WI38 (cell line): Measurements from ENCODE around the gene EFR3B.

Experiments
- H3K4me3 ChIP-seq: 2 replicates; pipeline ENCODE4 v1.5.1; 2011; ENCODE audit warnings: low read depth, mild to moderate bottlenecking, control low read depth, low read length
- TF ChIP-seq, protein P1 (sequence below): IDR thresholded peaks from 2 replicates; pipeline ENCODE4 v1.5.1; 2012; ENCODE audit warnings: low read depth, mild to moderate bottlenecking, control low read depth, low read length

EFR3B gene

DNA sequence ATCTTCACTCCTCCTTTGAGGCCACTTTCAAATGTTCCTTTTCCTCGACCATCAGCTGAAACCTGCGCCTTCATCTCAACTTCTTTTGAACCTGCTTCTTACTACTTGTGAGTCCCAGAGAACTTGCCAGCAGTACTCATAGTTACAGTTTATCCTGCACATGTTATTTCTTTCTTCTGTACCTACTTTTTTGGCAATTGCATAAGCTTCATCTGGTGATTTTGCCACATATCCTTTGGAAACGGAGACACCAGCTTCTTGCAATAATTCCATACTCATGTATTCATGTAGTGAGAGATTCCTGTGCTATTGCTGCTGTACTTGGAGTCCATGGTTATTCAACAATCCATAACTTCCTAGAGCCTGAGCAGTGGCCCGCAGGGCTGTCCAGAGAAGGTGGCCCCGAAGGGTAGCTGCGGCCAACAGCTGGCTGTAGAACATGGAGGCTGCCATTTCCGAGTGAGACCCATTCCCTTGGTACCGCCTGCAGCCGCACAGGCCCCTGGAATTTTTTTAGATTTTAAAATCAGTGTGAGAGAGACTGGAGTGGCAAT is 39.4 kb downstream of the EFR3B start:
- TF ChIP-seq, protein P1, sequence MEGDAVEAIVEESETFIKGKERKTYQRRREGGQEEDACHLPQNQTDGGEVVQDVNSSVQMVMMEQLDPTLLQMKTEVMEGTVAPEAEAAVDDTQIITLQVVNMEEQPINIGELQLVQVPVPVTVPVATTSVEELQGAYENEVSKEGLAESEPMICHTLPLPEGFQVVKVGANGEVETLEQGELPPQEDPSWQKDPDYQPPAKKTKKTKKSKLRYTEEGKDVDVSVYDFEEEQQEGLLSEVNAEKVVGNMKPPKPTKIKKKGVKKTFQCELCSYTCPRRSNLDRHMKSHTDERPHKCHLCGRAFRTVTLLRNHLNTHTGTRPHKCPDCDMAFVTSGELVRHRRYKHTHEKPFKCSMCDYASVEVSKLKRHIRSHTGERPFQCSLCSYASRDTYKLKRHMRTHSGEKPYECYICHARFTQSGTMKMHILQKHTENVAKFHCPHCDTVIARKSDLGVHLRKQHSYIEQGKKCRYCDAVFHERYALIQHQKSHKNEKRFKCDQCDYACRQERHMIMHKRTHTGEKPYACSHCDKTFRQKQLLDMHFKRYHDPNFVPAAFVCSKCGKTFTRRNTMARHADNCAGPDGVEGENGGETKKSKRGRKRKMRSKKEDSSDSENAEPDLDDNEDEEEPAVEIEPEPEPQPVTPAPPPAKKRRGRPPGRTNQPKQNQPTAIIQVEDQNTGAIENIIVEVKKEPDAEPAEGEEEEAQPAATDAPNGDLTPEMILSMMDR = no peak
- no peak overlapping the region for H3K4me3 ChIP-seq

DNA sequence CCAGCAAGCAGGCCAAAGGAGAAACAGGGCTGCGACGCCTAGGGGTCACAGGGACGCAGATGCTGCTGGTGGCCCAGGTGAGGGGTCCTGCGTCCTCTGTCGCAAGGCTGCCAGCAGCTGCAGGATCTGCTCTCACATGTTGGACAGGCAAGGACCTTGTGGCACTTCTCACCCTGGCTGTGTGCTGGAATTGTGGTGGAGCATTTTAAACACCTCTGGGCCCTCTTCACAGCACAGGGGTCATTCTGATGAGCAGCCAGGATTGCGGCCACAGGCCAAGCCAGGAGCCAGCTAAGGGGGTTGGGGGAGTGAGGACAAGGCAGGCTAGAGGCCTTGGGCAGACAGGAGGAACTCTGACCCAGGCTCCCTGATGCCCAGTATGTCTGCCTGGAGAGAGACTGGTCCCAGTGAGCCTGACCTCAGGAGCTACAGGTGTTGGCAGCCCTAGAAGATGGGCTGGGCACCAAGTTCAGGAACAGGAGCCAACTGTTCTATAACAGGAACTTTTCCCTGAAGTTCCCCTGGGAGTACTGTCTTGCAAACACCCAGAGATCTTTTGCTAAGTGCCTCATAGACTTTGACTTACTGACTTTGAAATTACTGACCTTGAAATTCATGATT is 40.2 kb downstream of the EFR3B start:
- no peak overlapping the region for H3K4me3 ChIP-seq
- TF ChIP-seq, protein P1 = no peak

DNA sequence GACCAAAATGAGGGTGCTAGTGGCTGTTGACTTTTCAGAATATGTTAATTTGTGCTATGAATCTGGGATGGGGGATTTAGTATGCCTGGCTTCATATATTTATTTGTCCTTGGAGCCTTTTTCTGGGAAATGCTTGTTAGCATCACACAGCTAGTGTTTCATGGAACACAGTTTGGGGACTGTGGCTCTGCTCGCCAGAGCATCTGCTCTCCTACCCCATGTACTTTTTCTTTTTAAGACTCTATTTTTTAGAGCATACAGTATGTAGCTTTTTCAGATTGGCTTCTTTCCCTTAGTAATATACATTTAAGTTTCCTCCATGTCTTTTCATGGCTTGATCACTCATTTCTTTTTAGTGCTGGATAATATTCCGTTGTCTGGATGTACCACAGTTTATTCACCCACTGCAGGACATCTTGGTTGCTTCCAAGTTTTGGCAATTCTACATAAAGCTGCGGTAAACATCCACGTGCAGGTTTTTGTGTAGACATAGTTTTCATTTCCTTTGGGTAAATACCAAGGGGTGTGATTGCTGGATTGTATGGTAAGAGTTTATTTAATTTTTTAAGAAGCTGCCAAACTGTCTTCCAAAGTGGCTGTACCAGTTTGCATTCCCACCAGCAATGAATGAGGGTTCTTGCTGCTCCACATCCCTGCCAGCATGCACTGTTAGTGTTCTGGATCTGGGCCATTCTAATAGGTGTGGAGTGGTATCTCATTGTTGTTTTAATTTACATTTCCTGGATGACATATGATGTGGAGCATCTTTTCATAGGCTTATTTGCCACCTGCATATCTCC is 44.1 kb downstream of the EFR3B start:
- TF ChIP-seq, protein P1 = no peak
- H3K4me3 ChIP-seq = no peak overlapping the region

DNA sequence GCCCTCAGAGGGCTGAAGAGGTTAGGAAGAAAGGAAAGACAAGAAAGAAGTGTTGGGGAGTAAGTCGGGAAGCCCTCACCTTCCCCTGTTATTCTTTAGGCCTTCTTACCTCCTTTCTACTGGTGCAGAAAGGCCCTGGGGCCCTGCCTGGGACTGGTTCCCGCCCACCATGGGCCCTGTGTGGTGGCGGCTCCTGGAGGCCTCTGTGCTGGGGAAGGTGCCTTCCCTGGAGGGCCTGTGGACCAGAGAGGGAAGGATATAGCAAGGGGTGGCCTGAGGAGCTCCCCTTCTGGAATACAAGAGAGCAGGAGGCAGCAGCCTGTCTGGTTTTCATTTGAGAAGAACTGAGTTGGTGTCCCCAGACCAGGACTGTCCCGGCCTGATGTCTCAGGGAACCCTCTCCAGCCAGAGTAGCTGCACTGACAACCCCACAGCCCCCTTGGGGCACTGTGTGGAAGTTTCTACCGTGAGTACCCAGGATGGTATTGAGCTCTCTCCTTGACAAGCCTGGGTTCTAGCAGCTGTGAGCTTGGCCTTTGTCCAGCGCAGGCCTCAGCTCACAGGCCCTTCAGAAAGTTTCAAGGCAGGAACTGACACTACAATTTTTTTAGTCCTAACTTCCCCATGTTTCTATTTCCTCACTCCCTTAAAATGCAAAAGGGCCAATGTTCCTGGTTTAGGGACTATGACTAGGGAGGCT is 47.1 kb downstream of the EFR3B start:
- no peak overlapping the region for H3K4me3 ChIP-seq
- TF ChIP-seq, protein P1 = no peak

DNA sequence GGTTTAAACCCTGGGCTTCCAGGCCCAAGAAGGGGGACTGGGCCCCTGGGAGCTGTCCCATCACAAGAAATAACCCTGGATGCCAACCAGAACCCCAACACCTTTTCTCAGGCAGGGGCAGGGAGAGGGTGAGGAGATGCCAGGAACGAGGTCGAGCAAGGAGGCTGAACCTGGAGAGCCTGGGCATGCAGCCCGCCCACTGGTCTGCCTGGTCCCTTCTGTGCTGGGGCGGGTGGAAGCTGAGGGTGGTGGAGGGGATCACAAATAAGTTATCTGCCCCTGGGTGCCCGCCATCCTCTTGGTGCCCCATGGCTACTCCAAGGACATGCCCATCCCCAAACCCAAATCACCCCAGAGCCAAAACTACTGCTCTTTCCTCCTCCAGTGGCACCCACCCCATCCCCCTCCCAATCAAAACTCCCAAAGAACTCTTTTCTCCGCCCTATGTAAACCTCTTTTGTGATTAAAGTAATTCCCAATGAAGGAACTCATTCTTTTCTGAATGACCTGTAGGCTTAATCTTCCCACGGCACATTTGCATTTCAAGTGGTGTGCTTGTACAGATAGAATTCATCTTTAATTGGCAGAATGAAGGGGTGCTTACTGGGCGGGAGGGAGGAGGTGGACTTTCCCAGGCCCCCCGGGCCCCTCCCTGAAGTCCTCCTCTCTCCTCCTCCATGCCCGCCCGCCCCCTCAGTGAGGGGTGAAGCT is 47.9 kb downstream of the EFR3B start:
- no peak overlapping the region for H3K4me3 ChIP-seq
- TF ChIP-seq, protein P1 = no peak

DNA sequence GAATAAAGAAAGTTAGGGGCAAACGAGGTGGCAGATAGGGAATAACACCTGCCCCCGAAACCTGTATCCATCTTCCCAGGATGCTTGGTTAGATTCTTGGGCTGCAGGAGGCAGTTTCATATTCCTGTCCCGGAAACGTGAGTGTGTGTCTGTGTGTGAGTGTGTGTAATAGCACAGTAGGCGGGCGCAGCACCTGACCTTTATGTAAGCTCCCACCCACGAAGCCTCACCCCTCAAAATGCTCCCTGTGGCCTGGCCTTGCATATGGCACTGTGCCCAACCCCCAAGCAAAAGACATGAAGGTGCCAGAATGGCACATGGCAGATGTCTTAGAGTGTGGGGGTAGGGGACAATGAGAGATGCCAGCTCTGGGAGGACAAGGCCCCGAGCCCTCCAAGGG is 48.9 kb downstream of the EFR3B start:
- no peak overlapping the region for H3K4me3 ChIP-seq
- TF ChIP-seq, protein P1 = no peak
